ENCODE measurements around the gene WEE1. TPM values are rescaled to one million over a fixed set of nuclear protein-coding genes. Genes with fewer than 3 reads are reported as not detected.

Gene WEE1
- polyA plus RNA-seq, 2 of the 4 experiments (the other 2 are of a cell fraction) = 18.6 to 41.3 TPM

- ATAC-seq (peak; percentile 92 to 93), FAIRE-seq (no peak), DNase-seq (ENCODE audit: low read depth in 1 of 2, low spot score in 1 of 2) (peak; percentile 84 to 89)
- peak overlapping the region; percentile 95 for H3K4me2 ChIP-seq
- CTCF ChIA-PET = interaction anchor here (0.7 to 5.9 kb wide), 61 partner anchors 8 to 927 kb away, joined by 3 to 100 read pairs (median 4); partner anchors contain the start of genes ADM, RNF141, SWAP70 and WEE1
- peak overlapping the region; percentile 42 for H3K4me3 ChIP-seq
- WGBS (ENCODE audit: missing lambda C conversion rate) = 7% methylated on average over 23 of the region's 54 CpGs
- H3K4me1 ChIP-seq = peaks cover 27% of the 10 kb centered on the region
- POLR2A ChIA-PET = interaction anchor here (0.6 to 2.5 kb wide), 8 partner anchors 22 to 695 kb away, joined by 3 to 33 read pairs (median 6); partner anchors contain the start of genes WEE1 and ZNF143
- peak overlapping the region; percentile 94 to 97 for H3K27ac ChIP-seq
- no peaks in the 10 kb centered on the region for H3K9me3 ChIP-seq
- TF ChIP-seq KDM1A (IDR thresholded peaks at IDR 0.05; ENCODE audit: low read depth) (no peak), CBX8 (IDR thresholded peaks at IDR 0.05) (no peak), GATA3 (IDR thresholded peaks at IDR 0.05; ENCODE audit: borderline replicate concordance) (peak; percentile 44), TFCP2L1 (CRISPR knock-in tag; IDR thresholded peaks at IDR 0.05) (no peak), CTCF (IDR thresholded peaks at IDR 0.05) (peak; percentile 82), E2F6 (IDR thresholded peaks at IDR 0.05; ENCODE audit: borderline replicate concordance, low read depth) (peak; percentile 82), NR3C1 (IDR thresholded peaks at IDR 0.05) (no peak), KDM5A (IDR thresholded peaks at IDR 0.05) (0 out of 2 replicates have a peak, but pooled peaks have one; percentile 8), BCL3 (IDR thresholded peaks at IDR 0.05) (no peak), FOSL2 (IDR thresholded peaks at IDR 0.05) (no peak), FOSL2 (CRISPR knock-in tag; IDR thresholded peaks at IDR 0.05) (peak; percentile 42; the same call in 1 of the 2 replicates), HEYL (CRISPR knock-in tag; IDR thresholded peaks at IDR 0.05) (peak; percentile 38; the same call in 1 of the 2 replicates), PBX3 (IDR thresholded peaks at IDR 0.05) (0 out of 2 replicates have a peak, but pooled peaks have one; percentile 16), POLR2A (IDR thresholded peaks at IDR 0.05; ENCODE audit: low read length) (peak; percentile 57), HMGXB4 (CRISPR knock-in tag; IDR thresholded peaks at IDR 0.05; ENCODE audit: borderline replicate concordance) (peak; percentile 47; the same call in 1 of the 2 replicates), REST (IDR thresholded peaks at IDR 0.05) (no peak), JUN (IDR thresholded peaks at IDR 0.05) (peak; percentile 43 to 50; a peak in 3 of 5 replicates), ATOH8 (CRISPR knock-in tag; IDR thresholded peaks at IDR 0.05; ENCODE audit: low read depth) (0 out of 2 replicates have a peak, but pooled peaks have one; percentile 15), HOXA7 (CRISPR knock-in tag; IDR thresholded peaks at IDR 0.05) (0 out of 2 replicates have a peak, but pooled peaks have one; percentile 41), ZNF302 (CRISPR knock-in tag; IDR thresholded peaks at IDR 0.05) (0 out of 2 replicates have a peak, but pooled peaks have one; percentile 6), MYC (IDR thresholded peaks at IDR 0.05; ENCODE audit: borderline replicate concordance, low read length) (peak; percentile 50; the same call in 1 of the 2 replicates), RAD21 (conservative IDR thresholded peaks at IDR 0.05 in 1 of 2, IDR thresholded peaks at IDR 0.05 in 1 of 2) (peak; percentile 71 to 90), MAX (IDR thresholded peaks at IDR 0.05) (peak; percentile 94), SMC3 (IDR thresholded peaks at IDR 0.05) (peak; percentile 95), CBX2 (IDR thresholded peaks at IDR 0.05; ENCODE audit: borderline replicate concordance, low read depth) (no peak), HES2 (IDR thresholded peaks at IDR 0.05) (no peak)
Measured at GRCh38 chr11:9613830-9614762, 40.6 kb downstream of the WEE1 start.
